Measurements from ENCODE around the gene NPFFR1.

GRCh38 chr10:70269741-70270140 lies 14.1 kb downstream of the NPFFR1 start:
- TF ChIP-seq CTCF (IDR thresholded peaks at IDR 0.05) (no peak), EZH2phosphoT487 (IDR thresholded peaks at IDR 0.05) (no peak), EZH2 (IDR thresholded peaks at IDR 0.05) (no peak)

All from neural progenitor cell (in vitro differentiated cells).